HCT116 (cell line): ENCODE results near the gene TAOK3. TPM values are rescaled to one million over a fixed set of nuclear protein-coding genes. Genes with fewer than 3 reads are reported as not detected.
"Not testable (repeated sequence)": the region's sequence is repeated elsewhere in the genome, so short reads cannot be mapped to it uniquely, and the experiment has no call there.

Experiments used
- ATAC-seq: fragments of 200-7000 bp; cut with Tn5 transposase; 2 replicates; pipeline ENCODE4 v1.9.1; 2020; ENCODE audit warnings: mild to moderate bottlenecking, moderate library complexity
- BruUV-seq: library from RNA; stranded (reverse); fragments of 400-500 nt; replicated peaks from 2 replicates; lab custom pipeline; 2021; lab: Mats Ljungman, UMichigan
- CTCF ChIA-PET: fragments of 300-600 bp; sonication (Branson Sonifier 250); formaldehyde crosslinking; loops from one replicate; lab custom pipeline; 2021; ENCODE audit warnings: antibody characterized with exemption; lab: Charles Lee
- POLR2A ChIA-PET: fragments of 300-600, 350-600 bp; sonication (Branson Sonifier 250); formaldehyde crosslinking; loops from one replicate; lab custom pipeline; 2021; ENCODE audit warnings: antibody characterized with exemption; lab: Charles Lee
- RAD21 ChIA-PET, 2 experiments: fragments of 300-600 bp; sonication (Branson Sonifier 250); formaldehyde crosslinking; loops; one replicate each; lab custom pipeline; 2023; ENCODE audit warnings: low total read pairs in 2 of 2; ENCODE audit not compliant: uncharacterized antibody in 2 of 2, unreplicated experiment in 2 of 2, low non-redundant PET in 1 of 2; lab: Charles Lee
- DNase-seq: peaks from one replicate; pipeline ENCODE4 v3.0.0-alpha.2; 2010; ENCODE audit warnings: low read depth, low spot score
- H2AFZ ChIP-seq: fragments of 200-600 bp; shearing (Covaris generic), sonication (generic); 2 replicates; pipeline ENCODE4 v1.6.1; 2017; ENCODE audit warnings: low read depth, mixed run types, mixed read lengths, antibody characterized with exemption, low read length; ENCODE audit not compliant: poor library complexity, severe bottlenecking
- H3K27ac ChIP-seq: 2 replicates; pipeline ENCODE4 v1.5.1; 2012; ENCODE audit warnings: low read depth, low read length
- H3K27me3 ChIP-seq: fragments of 200-600 bp; sonication (generic); 2 replicates; pipeline ENCODE4 v1.6.1; 2016; ENCODE audit warnings: mixed run types, low read length, mixed read lengths; ENCODE audit not compliant: insufficient read depth
- H3K36me3 ChIP-seq, 2 experiments: fragments of 200-500 bp in 1 of 2; fragments of 200-600 bp in 1 of 2; sonication (Bioruptor generic) in 1 of 2; sonication (generic) in 1 of 2; 2 replicates each; pipeline versions ENCODE4 v1.5.1 to v1.6.1; 2014 to 2016; ENCODE audit warnings: low read length in 2 of 2, inconsistent platforms in 1 of 2, mixed read lengths in 1 of 2, mixed run types in 1 of 2; ENCODE audit not compliant: insufficient read depth in 2 of 2, control insufficient read depth in 1 of 2
- H3K4me1 ChIP-seq, 2 experiments: fragments of 200-600 bp in 1 of 2; sonication (generic) in 1 of 2; 2 replicates each; pipeline versions ENCODE4 v1.5.1 to v1.6.1; 2012 to 2017; ENCODE audit warnings: low read length in 2 of 2, inconsistent platforms in 1 of 2, mild to moderate bottlenecking in 1 of 2, mixed read lengths in 1 of 2, mixed run types in 1 of 2, moderate library complexity in 1 of 2; ENCODE audit not compliant: insufficient read depth in 2 of 2, control insufficient read depth in 1 of 2
- H3K4me2 ChIP-seq: fragments of 200-600 bp; sonication (generic); 2 replicates; pipeline ENCODE4 v1.6.1; 2017; ENCODE audit warnings: mixed run types, low read length, mixed read lengths
- H3K4me3 ChIP-seq, 2 experiments: fragments of 200-600 bp in 1 of 2; sonication (generic) in 1 of 2; replicated peaks in 1 of 2; 2 replicates each; pipeline ENCODE4 v1.5.1; 2011 to 2016; ENCODE audit warnings: low read length in 2 of 2, control low read depth in 1 of 2, low read depth in 1 of 2, mild to moderate bottlenecking in 1 of 2, mixed read lengths in 1 of 2, mixed run types in 1 of 2
- H3K79me2 ChIP-seq: fragments of 200-600 bp; sonication (generic); 2 replicates; pipeline ENCODE4 v1.6.1; 2017; ENCODE audit warnings: mild to moderate bottlenecking, mixed run types, low read length, moderate library complexity, mixed read lengths; ENCODE audit not compliant: insufficient read depth
- H3K9ac ChIP-seq: fragments of 200-600 bp; sonication (generic); 2 replicates; pipeline ENCODE4 v1.6.1; 2016; ENCODE audit warnings: low read length, mixed read lengths
- H3K9me2 ChIP-seq: fragments of 200-600 bp; sonication (generic), shearing (Covaris generic); 2 replicates; pipeline ENCODE4 v1.6.1; 2017; ENCODE audit warnings: mixed run types, mild to moderate bottlenecking, moderate library complexity; ENCODE audit not compliant: insufficient read depth
- H3K9me3 ChIP-seq, 2 experiments: fragments of 200-500 bp in 1 of 2; fragments of 200-600 bp in 1 of 2; sonication (Bioruptor generic) in 1 of 2; sonication (generic) in 1 of 2; 2 replicates each; pipeline ENCODE4 v1.6.1; 2014 to 2017; ENCODE audit warnings: low read length in 2 of 2, mixed read lengths in 2 of 2, inconsistent platforms in 1 of 2, low read depth in 1 of 2, mild to moderate bottlenecking in 1 of 2, mixed run types in 1 of 2, moderate library complexity in 1 of 2; ENCODE audit not compliant: control insufficient read depth in 1 of 2, insufficient read depth in 1 of 2
- H4K20me1 ChIP-seq: fragments of 200-600 bp; sonication (generic), shearing (Covaris generic); 2 replicates; pipeline ENCODE4 v1.6.1; 2017; ENCODE audit warnings: mixed run types, mild to moderate bottlenecking, moderate library complexity; ENCODE audit not compliant: insufficient read depth
- CBX3 ChIP-seq: IDR thresholded peaks from 2 replicates; pipeline ENCODE4 v1.6.1; 2012; ENCODE audit warnings: low read depth
- CEBPB ChIP-seq: IDR thresholded peaks from 2 replicates; pipeline ENCODE4 v1.6.1; 2012; ENCODE audit warnings: low read depth
- EGR1 ChIP-seq: IDR thresholded peaks from 2 replicates; pipeline ENCODE4 v1.6.1; 2012; ENCODE audit warnings: low read depth
- ELF1 ChIP-seq: IDR thresholded peaks from 2 replicates; pipeline ENCODE4 v1.6.1; 2012; ENCODE audit warnings: low read depth, borderline replicate concordance
- JUND ChIP-seq: IDR thresholded peaks from 2 replicates; pipeline ENCODE4 v1.6.1; 2012
- MAX ChIP-seq: IDR thresholded peaks from 2 replicates; pipeline ENCODE4 v1.6.1; 2012
- POLR2A ChIP-seq: IDR thresholded peaks from 2 replicates; pipeline ENCODE4 v1.7.0; 2011; ENCODE audit warnings: borderline replicate concordance; ENCODE audit not compliant: insufficient read depth, insufficient read length; ENCODE audit errors: extremely low read depth
- POLR2AphosphoS5 ChIP-seq: IDR thresholded peaks from 2 replicates; pipeline ENCODE4 v1.6.1; 2011; ENCODE audit warnings: mild to moderate bottlenecking, low read depth, low read length, moderate library complexity
- RAD21 ChIP-seq: IDR thresholded peaks from 2 replicates; pipeline ENCODE4 v1.6.1; 2012; ENCODE audit warnings: low read depth, mild to moderate bottlenecking
- REST ChIP-seq: IDR thresholded peaks from 2 replicates; pipeline ENCODE4 v1.6.1; 2012; ENCODE audit warnings: low read depth
- SIN3A ChIP-seq: IDR thresholded peaks from 2 replicates; pipeline ENCODE4 v1.6.1; 2012; ENCODE audit warnings: low read depth
- SP1 ChIP-seq: IDR thresholded peaks from 2 replicates; pipeline ENCODE4 v1.6.1; 2012; ENCODE audit warnings: low read depth
- SRF ChIP-seq: IDR thresholded peaks from 2 replicates; pipeline ENCODE4 v1.6.1; 2012; ENCODE audit warnings: low read depth
- TCF7L2 ChIP-seq: IDR thresholded peaks from 2 replicates; pipeline ENCODE4 v1.7.0; 2011; ENCODE audit warnings: borderline replicate concordance, inconsistent platforms; ENCODE audit not compliant: insufficient read depth, insufficient read length; ENCODE audit errors: extremely low read depth
- YY1 ChIP-seq: IDR thresholded peaks from 2 replicates; pipeline ENCODE4 v1.6.1; 2011; ENCODE audit warnings: low read length, low read depth, moderate library complexity, mild to moderate bottlenecking; ENCODE audit not compliant: insufficient replicate concordance; ENCODE audit errors: extremely low read depth
- ZBTB33 ChIP-seq: IDR thresholded peaks from 2 replicates; pipeline ENCODE4 v1.6.1; 2011; ENCODE audit warnings: mild to moderate bottlenecking, low read length, moderate library complexity; ENCODE audit not compliant: insufficient replicate concordance; ENCODE audit errors: extremely low read depth
- ZNF274 ChIP-seq: fragments of 200-500 bp; sonication (Bioruptor generic); IDR thresholded peaks from 2 replicates; pipeline ENCODE4 v1.6.1; 2014; ENCODE audit warnings: mild to moderate bottlenecking, low read depth, low read length, inconsistent platforms
- intact Hi-C: fragments of 100-400 bp; cut with micrococcal nuclease; formaldehyde crosslinking; loops from 2 replicates; pipeline ENCODE4 v1.10.0; 2022
- total RNA-seq: library from RNA; stranded (reverse); gene quantifications from one replicate; pipeline ENCODE4 v1.2.1, GENCODE V29; 2021; ENCODE audit not compliant: unreplicated experiment

TAOK3 gene
- total RNA-seq, 1 experiment from 2014 or later, result 10.5 TPM

DNA sequence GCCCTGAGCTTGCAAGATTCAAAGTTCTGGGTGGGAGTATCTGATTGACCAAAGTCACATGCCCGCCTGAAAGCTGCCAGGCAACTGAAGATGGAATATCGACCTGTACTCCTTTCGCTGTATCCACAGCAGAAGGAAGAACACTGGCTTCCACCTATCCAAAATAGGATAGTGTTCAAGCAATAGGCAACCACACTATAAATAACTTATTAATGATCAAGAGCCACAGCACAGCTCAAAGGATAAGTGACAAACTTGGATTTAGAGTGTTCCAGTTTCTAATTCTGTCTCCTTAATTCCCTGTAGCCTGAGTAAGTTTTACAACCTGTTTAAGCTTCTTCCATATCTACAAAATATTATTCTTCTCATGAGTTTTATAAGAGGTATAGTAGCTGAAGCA is 89.9 kb downstream of the TAOK3 start:
- Histone ChIP-seq H3K79me2 (no peaks in the 10 kb centered on the region), H3K36me3 (no peaks in the 10 kb centered on the region), H3K4me2 (no peak overlapping the region), H3K4me1 (no peaks in the 10 kb centered on the region), H3K9ac (no peak overlapping the region), H3K4me3 (no peak overlapping the region), H3K9me3 (no peaks in the 10 kb centered on the region), H2AFZ (no peak overlapping the region), H3K27me3 (no peaks in the 10 kb centered on the region), H3K27ac (no peak overlapping the region), H3K9me2 (no peaks in the 10 kb centered on the region), H4K20me1 (no peaks in the 10 kb centered on the region)
- DNase-seq (no peak), ATAC-seq (no peak)
- RAD21 ChIA-PET, result no interaction called here
- POLR2A ChIA-PET, result no interaction called here
- no TSS peak for BruUV-seq
- CTCF ChIA-PET, result no interaction called here
- no peak for TF ChIP-seq POLR2A
- TF ChIP-seq POLR2AphosphoS5, result no peak
- TF ChIP-seq SIN3A, result no peak
- no peak for TF ChIP-seq ZNF274
- no peak for TF ChIP-seq SP1
- TF ChIP-seq ZBTB33, result no peak
- no peak for TF ChIP-seq REST
- TF ChIP-seq CEBPB, result no peak
- no peak for TF ChIP-seq CBX3
- TF ChIP-seq MAX, result no peak
- TF ChIP-seq YY1, result no peak
- no peak for TF ChIP-seq ELF1
- no peak for TF ChIP-seq RAD21
- TF ChIP-seq EGR1, result no peak
- TF ChIP-seq JUND, result no peak
- no peak for TF ChIP-seq TCF7L2
- no peak for TF ChIP-seq SRF
- intact Hi-C loops, result no loop called here

GRCh38 chr12:118278288-118278687 is 94.4 kb downstream of the TAOK3 start:
- H3K36me3 ChIP-seq, intact Hi-C loops, DNase-seq, BruUV-seq, H2AFZ ChIP-seq, H3K9me3 ChIP-seq, RAD21 ChIA-PET, H3K27ac ChIP-seq, ATAC-seq, CTCF ChIA-PET, H3K4me1 ChIP-seq, H3K27me3 ChIP-seq, H3K79me2 ChIP-seq, POLR2A ChIA-PET, H3K4me2 ChIP-seq, H4K20me1 ChIP-seq, H3K9me2 ChIP-seq, H3K4me3 ChIP-seq, H3K9ac ChIP-seq: not testable (repeated sequence)
